Breast epithelium (tissue), 3 donors: ENCODE results near the gene NAE1.

Source experiments
- POLR2A ChIP-seq: fragments of 450-650 bp; IDR thresholded peaks from one replicate; pipeline ENCODE4 v1.6.1; 2016; ENCODE audit warnings: antibody characterized with exemption, mild to moderate bottlenecking, moderate library complexity
- TF ChIP-seq, protein P1 (sequence below), 3 donors: fragments of 450-650 bp; IDR thresholded peaks; one replicate each; pipeline ENCODE4 v1.5.1; 2016 to 2017; ENCODE audit warnings: antibody characterized with exemption in 3 of 3, mild to moderate bottlenecking in 3 of 3, moderate library complexity in 3 of 3

- TF ChIP-seq POLR2A: no peak
- TF ChIP-seq, protein P1, sequence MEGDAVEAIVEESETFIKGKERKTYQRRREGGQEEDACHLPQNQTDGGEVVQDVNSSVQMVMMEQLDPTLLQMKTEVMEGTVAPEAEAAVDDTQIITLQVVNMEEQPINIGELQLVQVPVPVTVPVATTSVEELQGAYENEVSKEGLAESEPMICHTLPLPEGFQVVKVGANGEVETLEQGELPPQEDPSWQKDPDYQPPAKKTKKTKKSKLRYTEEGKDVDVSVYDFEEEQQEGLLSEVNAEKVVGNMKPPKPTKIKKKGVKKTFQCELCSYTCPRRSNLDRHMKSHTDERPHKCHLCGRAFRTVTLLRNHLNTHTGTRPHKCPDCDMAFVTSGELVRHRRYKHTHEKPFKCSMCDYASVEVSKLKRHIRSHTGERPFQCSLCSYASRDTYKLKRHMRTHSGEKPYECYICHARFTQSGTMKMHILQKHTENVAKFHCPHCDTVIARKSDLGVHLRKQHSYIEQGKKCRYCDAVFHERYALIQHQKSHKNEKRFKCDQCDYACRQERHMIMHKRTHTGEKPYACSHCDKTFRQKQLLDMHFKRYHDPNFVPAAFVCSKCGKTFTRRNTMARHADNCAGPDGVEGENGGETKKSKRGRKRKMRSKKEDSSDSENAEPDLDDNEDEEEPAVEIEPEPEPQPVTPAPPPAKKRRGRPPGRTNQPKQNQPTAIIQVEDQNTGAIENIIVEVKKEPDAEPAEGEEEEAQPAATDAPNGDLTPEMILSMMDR (IDR thresholded peaks at IDR 0.05): no peak
Measured at GRCh38 chr16:66874079-66874775, 43.5 kb upstream of the NAE1 start.
